IPS DF 6.9 (cell line): ENCODE results near the gene TXLNB.
"Not testable (repeated sequence)": the region's sequence is repeated elsewhere in the genome, so short reads cannot be mapped to it uniquely, and the experiment has no call there.

ENCODE experiments used
- DNase-seq: peaks from one replicate; pipeline ENCODE4 v3.0.0-alpha.2; 2013; ENCODE audit warnings: low read depth, low spot score
- H3K27ac ChIP-seq: one replicate; pipeline ENCODE4 v1.5.1; 2013; ENCODE audit warnings: low read length, control low read depth
- H3K27me3 ChIP-seq: 2 replicates; pipeline ENCODE4 v1.6.1; 2013; ENCODE audit warnings: mild to moderate bottlenecking, low read length; ENCODE audit not compliant: control insufficient read depth, insufficient read depth
- H3K36me3 ChIP-seq: 2 replicates; pipeline ENCODE4 v1.6.1; 2013; ENCODE audit warnings: low read length; ENCODE audit not compliant: control insufficient read depth, insufficient read depth
- H3K4me1 ChIP-seq: 2 replicates; pipeline ENCODE4 v1.6.1; 2013; ENCODE audit warnings: low read length; ENCODE audit not compliant: control insufficient read depth, insufficient read depth
- H3K4me3 ChIP-seq: 2 replicates; pipeline ENCODE4 v1.5.1; 2013; ENCODE audit warnings: mild to moderate bottlenecking, low read length
- H3K9me3 ChIP-seq: 2 replicates; pipeline ENCODE4 v1.6.1; 2013; ENCODE audit warnings: low read length, inconsistent platforms; ENCODE audit not compliant: control insufficient read depth, insufficient read depth
- WGBS: extraction: QIAGEN DNeasy Blood & Tissue Kit; methylation state at CpG from one replicate; pipeline ENCODE4 v1.1.7; 2013; ENCODE audit warnings: mixed read lengths, missing lambda C conversion rate; ENCODE audit not compliant: insufficient read length, insufficient coverage; 5-methylcytosine and 5-hydroxymethylcytosine counted together

Gene TXLNB

DNA sequence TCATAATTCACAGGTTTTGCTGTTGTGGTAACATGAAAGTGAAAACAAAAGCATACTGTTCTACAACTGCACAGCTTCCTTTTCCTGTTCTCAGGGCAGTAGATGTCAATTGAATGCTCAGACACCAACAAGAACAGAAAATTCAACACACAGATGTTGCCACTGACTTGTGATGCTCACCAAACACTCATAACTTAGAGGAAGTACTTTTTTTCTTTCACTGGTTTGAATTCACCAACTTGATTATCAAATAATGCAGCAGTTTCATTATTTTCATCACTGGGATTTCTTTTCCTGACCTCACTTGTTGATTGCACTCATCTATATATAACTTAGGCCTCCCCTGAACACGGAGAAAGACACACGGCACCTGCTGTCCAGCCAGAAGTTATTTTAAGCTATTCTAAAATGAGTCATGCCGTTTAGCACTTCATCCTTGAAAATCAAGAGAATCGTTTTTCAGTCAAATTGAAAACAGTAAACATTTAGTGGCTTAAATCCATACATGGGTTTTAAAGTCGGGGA is 949 bp downstream of the TXLNB start:
- Histone ChIP-seq H3K4me3 (no peak overlapping the region), H3K27ac (no peak overlapping the region), H3K36me3 (no peaks in the 10 kb centered on the region), H3K27me3 (no peaks in the 10 kb centered on the region), H3K9me3 (no peaks in the 10 kb centered on the region), H3K4me1 (peaks cover 5% of the 10 kb centered on the region; the same call in 1 of the 2 replicates)
- WGBS = no CpG with 5 or more reads among the region's 5 CpGs
- no peak for DNase-seq

DNA sequence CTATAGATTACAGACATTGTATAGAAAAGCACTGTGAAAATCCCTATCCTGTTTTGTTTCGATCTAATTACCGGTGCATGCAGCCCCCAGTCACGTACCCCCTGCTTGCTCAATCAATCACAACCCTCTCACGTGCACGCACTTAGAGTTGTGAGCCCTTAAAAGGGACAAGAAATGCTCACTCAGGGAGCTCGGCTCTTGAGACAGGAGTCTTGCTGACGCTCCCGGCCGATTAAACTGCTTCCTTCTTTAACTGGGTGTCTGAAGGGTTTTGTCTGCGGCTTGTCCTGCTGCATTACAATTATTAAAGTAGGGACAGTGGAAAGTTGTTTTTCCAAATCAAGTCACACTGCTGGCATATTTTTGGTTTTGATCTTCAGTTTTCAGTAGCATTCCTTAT is 2.6 kb downstream of the TXLNB start:
- Histone ChIP-seq H3K4me1 (peaks cover 5% of the 10 kb centered on the region; the same call in 1 of the 2 replicates), H3K27ac (no peak overlapping the region), H3K4me3 (no peak overlapping the region), H3K9me3 (no peaks in the 10 kb centered on the region), H3K36me3 (no peaks in the 10 kb centered on the region), H3K27me3 (no peaks in the 10 kb centered on the region)
- no CpG with 5 or more reads among the region's 10 CpGs for WGBS
- DNase-seq = no peak

DNA sequence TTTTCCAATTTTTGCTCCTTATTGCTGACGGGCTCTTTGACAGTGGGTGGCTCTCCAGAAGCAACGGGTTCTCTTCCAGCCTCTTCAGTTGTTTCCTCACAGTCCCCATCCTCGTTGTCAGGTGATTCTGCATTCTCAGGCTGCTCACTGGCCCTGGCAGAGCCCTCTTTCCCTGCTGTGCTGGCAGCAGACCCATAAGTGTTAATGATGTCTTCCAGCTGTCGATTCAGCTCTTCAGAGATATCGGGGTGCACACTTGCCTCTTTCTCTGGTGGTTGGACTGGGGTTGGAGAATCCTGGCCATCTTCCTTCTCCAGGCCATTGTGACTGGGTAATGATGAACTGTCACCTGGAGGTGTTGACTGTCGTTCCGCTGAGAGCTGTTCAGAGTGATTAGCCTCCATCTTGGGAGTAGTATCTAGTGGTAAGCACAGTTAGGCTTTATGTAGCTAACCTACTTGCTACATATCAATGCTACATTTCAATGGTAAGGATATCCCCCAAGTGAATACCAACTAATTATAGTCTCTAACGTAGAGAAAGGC is 3.2 kb downstream of the TXLNB start:
- no CpG with 5 or more reads among the region's 8 CpGs for WGBS
- no peaks in the 10 kb centered on the region for H3K36me3 ChIP-seq
- no peaks in the 10 kb centered on the region for H3K27me3 ChIP-seq
- H3K4me3 ChIP-seq = no peak overlapping the region
- no peak for DNase-seq
- no peak overlapping the region for H3K27ac ChIP-seq
- H3K9me3 ChIP-seq = no peaks in the 10 kb centered on the region
- H3K4me1 ChIP-seq = peaks cover 5% of the 10 kb centered on the region; the same call in 1 of the 2 replicates

DNA sequence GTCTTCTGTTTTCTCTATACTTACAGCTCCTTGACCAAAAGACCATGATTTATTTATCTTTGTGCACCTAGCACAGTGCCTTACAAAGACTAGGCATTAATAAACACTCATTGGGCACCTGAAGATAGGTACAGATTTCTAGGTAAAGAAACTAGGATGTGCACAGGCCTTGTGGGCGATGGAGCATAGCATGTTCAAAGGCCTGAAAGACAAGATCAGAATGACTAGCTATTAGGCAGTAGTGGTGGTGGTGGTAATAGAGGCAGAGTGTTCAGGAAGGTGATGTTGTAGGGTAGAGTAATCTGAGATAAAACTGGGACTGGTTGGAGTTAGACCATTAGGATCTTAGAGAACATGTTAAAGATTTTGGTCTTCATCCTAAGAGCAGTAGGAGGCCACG is 3.9 kb downstream of the TXLNB start:
- Histone ChIP-seq H3K27ac (no peak overlapping the region), H3K4me1 (peaks cover 5% of the 10 kb centered on the region; the same call in 1 of the 2 replicates), H3K4me3 (no peak overlapping the region), H3K36me3 (no peaks in the 10 kb centered on the region), H3K27me3 (no peaks in the 10 kb centered on the region), H3K9me3 (no peaks in the 10 kb centered on the region)
- no peak for DNase-seq
- WGBS = no CpG with 5 or more reads among the region's 2 CpGs

DNA sequence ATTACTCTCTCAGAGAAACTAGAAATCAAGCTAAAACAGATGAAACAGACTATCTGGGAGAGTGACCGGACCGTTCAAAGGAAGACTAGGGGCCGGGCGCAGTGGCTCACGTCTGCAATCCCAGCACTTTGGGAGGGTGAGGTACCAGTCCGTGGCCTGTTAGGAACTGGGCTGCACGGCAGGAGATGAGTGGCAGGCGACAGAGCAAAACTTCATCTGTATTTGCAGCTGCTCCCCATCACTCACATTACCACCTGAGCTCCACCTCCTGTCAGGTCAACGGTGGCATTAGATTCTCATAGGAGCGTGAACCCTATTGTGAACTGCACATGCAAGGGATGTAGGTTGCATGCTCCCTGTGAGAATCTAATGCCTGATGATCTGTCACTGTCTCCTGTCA is 5.4 kb downstream of the TXLNB start:
- H3K4me1 ChIP-seq, H3K27ac ChIP-seq, DNase-seq, H3K4me3 ChIP-seq, H3K9me3 ChIP-seq, H3K27me3 ChIP-seq, H3K36me3 ChIP-seq: not testable (repeated sequence)
- WGBS = no CpG with 5 or more reads among the region's 10 CpGs

DNA sequence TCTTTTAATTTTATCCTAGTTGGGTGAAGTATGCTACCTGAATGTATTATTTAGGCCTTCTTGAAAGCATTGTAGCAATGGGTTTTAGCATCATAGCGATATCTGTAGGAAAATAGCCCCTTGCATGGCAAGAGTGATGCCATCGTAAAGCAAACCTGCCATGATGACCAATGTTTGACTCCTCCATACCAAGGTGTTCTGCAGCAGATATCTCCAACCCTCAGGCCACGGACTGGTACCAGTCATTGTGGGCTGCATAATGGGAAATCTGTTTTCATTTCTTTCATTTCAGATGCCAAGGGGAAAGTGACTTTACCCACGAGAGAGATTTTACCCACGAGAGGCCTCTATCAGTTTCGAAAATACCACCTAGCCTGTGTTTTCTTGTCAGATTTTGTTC is 6.2 kb downstream of the TXLNB start:
- WGBS = no CpG with 5 or more reads among the region's 6 CpGs
- no peak overlapping the region for H3K27ac ChIP-seq
- DNase-seq = no peak
- H3K4me3 ChIP-seq = no peak overlapping the region
- H3K4me1 ChIP-seq = no peaks in the 10 kb centered on the region
- H3K27me3 ChIP-seq = no peaks in the 10 kb centered on the region
- no peaks in the 10 kb centered on the region for H3K36me3 ChIP-seq
- no peaks in the 10 kb centered on the region for H3K9me3 ChIP-seq

DNA sequence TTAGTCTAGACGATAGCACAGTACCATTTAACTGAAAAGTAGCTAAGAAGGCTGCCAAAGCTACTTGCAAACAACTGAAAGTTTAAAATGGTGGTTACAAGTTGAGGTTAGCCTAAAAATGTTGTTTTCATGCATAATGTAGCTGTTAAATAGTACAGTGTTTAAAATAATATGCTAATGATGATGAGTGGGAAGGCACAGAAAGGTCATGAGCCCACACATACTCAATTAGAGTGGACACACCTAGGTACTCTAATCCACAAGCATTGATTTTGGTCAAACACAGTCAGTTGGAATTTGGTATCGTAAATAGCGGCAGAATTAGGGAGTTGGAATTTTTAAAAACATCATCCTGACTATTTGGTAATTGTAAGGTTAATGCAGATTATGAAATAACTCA is 7.0 kb downstream of the TXLNB start:
- H3K9me3 ChIP-seq = no peaks in the 10 kb centered on the region
- no peak overlapping the region for H3K27ac ChIP-seq
- H3K27me3 ChIP-seq = no peaks in the 10 kb centered on the region
- no peak overlapping the region for H3K4me3 ChIP-seq
- no CpG with 5 or more reads among the region's 3 CpGs for WGBS
- no peak for DNase-seq
- H3K4me1 ChIP-seq = no peaks in the 10 kb centered on the region
- no peaks in the 10 kb centered on the region for H3K36me3 ChIP-seq

DNA sequence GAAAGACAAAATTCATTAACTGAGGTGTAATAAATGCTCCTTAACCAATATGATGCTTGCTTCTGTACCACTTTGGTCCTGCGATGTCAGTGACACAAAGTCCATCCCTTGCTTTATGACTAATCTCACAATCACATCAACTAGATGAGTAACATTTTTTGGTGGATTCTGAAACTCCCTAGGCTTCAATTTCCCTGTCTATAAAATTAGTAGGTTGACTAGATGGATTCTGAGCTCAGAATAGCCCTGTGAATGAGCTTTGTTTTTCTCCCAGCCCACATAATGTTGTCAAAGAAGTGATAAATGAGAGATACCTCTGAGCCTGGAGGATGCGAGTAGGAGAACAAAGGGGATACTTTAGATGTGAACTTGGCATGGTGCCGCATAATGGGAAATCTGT is 9.1 kb downstream of the TXLNB start:
- no peak for DNase-seq
- Histone ChIP-seq H3K27ac (no peak overlapping the region), H3K4me1 (no peaks in the 10 kb centered on the region), H3K9me3 (no peaks in the 10 kb centered on the region), H3K4me3 (no peak overlapping the region), H3K27me3 (no peaks in the 10 kb centered on the region), H3K36me3 (no peaks in the 10 kb centered on the region)
- WGBS = no CpG with 5 or more reads among the region's 3 CpGs

DNA sequence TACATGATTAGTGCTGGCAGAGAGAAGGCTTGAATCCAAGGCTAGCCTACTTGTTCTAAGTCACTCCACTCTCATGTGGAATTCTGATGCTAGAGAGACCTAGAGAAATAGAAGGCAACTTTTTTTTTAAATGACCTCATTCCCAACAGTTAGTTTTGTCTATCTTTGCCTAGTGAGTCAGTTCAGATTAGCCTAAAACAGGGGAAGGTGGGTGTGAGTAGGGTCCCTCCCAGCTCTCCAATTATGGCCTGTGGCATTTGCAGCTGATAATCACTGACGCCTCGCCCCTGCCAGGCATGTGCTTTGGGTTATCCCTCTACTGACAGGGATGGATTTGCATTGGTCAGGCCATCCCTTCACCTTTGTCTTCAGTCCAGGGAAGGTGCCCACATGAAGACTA is 13.6 kb downstream of the TXLNB start:
- no peak for DNase-seq
- WGBS = no CpG with 5 or more reads among the region's 2 CpGs
- no peaks in the 10 kb centered on the region for H3K4me1 ChIP-seq

DNA sequence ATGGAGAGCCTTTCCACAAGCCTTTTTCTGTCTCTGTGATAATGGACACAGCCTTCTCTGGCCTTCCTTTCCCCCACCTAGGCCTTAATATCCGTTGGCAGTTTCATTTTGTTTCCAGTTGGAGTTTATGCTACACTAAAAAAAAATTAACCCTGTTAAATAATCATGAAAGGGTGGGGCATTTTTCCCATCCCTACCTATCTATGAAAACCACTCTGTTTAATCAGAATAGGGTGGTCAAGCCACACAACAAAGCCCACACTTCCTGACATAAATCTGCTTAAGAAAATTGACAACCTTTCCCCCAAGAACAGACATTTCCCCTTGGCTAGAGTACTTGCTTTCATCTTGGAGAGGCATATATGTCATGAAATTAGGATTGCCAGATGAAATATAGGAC is 14.2 kb downstream of the TXLNB start:
- no CpG with 5 or more reads among the region's 1 CpG for WGBS
- no peaks in the 10 kb centered on the region for H3K9me3 ChIP-seq
- no peaks in the 10 kb centered on the region for H3K36me3 ChIP-seq
- no peak overlapping the region for H3K27ac ChIP-seq
- no peaks in the 10 kb centered on the region for H3K4me1 ChIP-seq
- no peaks in the 10 kb centered on the region for H3K27me3 ChIP-seq
- H3K4me3 ChIP-seq = no peak overlapping the region
- DNase-seq = no peak

More for the DNA sequence above, 13.6 kb downstream of the TXLNB start:
- Histone ChIP-seq H3K36me3 (no peaks in the 10 kb centered on the region), H3K9me3 (no peaks in the 10 kb centered on the region), H3K27ac (no peak overlapping the region), H3K27me3 (no peaks in the 10 kb centered on the region), H3K4me3 (no peak overlapping the region)

DNA sequence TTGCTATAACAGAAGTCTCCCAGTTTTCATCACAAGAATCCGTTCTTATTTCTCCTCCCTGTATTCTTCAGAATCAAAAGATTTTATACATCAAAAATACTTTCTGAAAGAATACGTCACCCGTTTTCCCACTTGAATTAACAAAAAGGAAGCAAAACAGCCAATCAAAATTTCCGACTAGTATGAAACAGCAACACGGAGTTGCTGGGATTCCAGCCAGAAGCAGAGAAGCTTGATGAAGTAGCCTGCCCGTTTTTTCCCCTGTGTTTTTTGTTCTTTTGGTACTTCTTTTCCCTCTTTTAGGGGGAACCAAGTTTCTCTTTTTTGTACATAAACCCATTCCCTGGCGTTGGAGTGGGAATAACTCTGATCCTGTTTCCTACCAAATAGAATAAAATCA is 14.6 kb downstream of the TXLNB start:
- Histone ChIP-seq H3K9me3 (no peaks in the 10 kb centered on the region), H3K4me1 (no peaks in the 10 kb centered on the region), H3K27ac (no peak overlapping the region), H3K36me3 (no peaks in the 10 kb centered on the region), H3K4me3 (no peak overlapping the region), H3K27me3 (no peaks in the 10 kb centered on the region)
- DNase-seq = no peak
- no CpG with 5 or more reads among the region's 7 CpGs for WGBS
